WTC11 (cell line): ENCODE measurements around the gene VAC14. TPM values are rescaled to one million over a fixed set of nuclear protein-coding genes. Genes with fewer than 3 reads are reported as not detected.

Source experiments
- ATAC-seq: fragments of 200-7000 bp; cut with Tn5 transposase; 2 replicates; pipeline ENCODE4 v1.10.0; 2021; ENCODE audit warnings: mild to moderate bottlenecking, moderate library complexity
- CTCF ChIA-PET: fragments of 300-600 bp; sonication (Branson Sonifier 250); formaldehyde crosslinking; loops from one replicate; lab custom pipeline; 2021; ENCODE audit warnings: antibody characterized with exemption; lab: Charles Lee
- POLR2A ChIA-PET: fragments of 350-600 bp; sonication (Branson Sonifier 250); formaldehyde crosslinking; loops from one replicate; lab custom pipeline; 2021; ENCODE audit warnings: antibody characterized with exemption; lab: Charles Lee
- DNase-seq: peaks from one replicate; pipeline ENCODE4 v3.0.0; 2021; ENCODE audit warnings: low spot score
- H3K27ac Mint-ChIP-seq: 2 replicates; pipeline ENCODE4 v1.8.0; 2021; ENCODE audit warnings: mixed read lengths
- H3K27me3 Mint-ChIP-seq: 2 replicates; pipeline ENCODE4 v1.8.0; 2021; ENCODE audit warnings: low read depth, mild to moderate bottlenecking, moderate library complexity, mixed read lengths
- H3K36me3 Mint-ChIP-seq: 2 replicates; pipeline ENCODE4 v1.8.0; 2021; ENCODE audit warnings: mixed read lengths
- H3K4me1 Mint-ChIP-seq: 2 replicates; pipeline ENCODE4 v1.8.0; 2022; ENCODE audit warnings: mixed read lengths
- H3K4me3 Mint-ChIP-seq: 2 replicates; pipeline ENCODE4 v1.8.0; 2021; ENCODE audit warnings: mild to moderate bottlenecking, moderate library complexity, mixed read lengths
- H3K9me3 Mint-ChIP-seq: 2 replicates; pipeline ENCODE4 v1.8.0; 2021; ENCODE audit warnings: mixed read lengths
- CBFB ChIP-seq: sonication (generic); formaldehyde crosslinking; IDR thresholded peaks from 2 replicates; pipeline ENCODE4 v1.8.1; 2022; ENCODE audit warnings: mild to moderate bottlenecking, low read depth, missing genetic modification reagents
- ESRRA ChIP-seq: sonication (generic); formaldehyde crosslinking; IDR thresholded peaks from 2 replicates; pipeline ENCODE4 v1.8.1; 2022; ENCODE audit warnings: mild to moderate bottlenecking, missing genetic modification reagents, borderline replicate concordance
- PRRX2 ChIP-seq: fragments of 250-450 bp; sonication (Bioruptor Pico); IDR thresholded peaks from 2 replicates; pipeline ENCODE4 v1.8.0; 2021; ENCODE audit warnings: mild to moderate bottlenecking
- RELA ChIP-seq: sonication (generic); formaldehyde crosslinking; IDR thresholded peaks from 2 replicates; pipeline ENCODE4 v1.8.1; 2022; ENCODE audit warnings: missing genetic modification reagents, mild to moderate bottlenecking, borderline replicate concordance
- SMAD3 ChIP-seq: sonication (generic); formaldehyde crosslinking; IDR thresholded peaks from 2 replicates; pipeline ENCODE4 v1.8.0; 2022; ENCODE audit warnings: missing genetic modification reagents, mild to moderate bottlenecking, borderline replicate concordance
- TEAD4 ChIP-seq: sonication (generic); formaldehyde crosslinking; IDR thresholded peaks from 2 replicates; pipeline ENCODE4 v1.8.0; 2022; ENCODE audit warnings: mild to moderate bottlenecking, missing genetic modification reagents
- ZBTB21 ChIP-seq: sonication (generic); formaldehyde crosslinking; IDR thresholded peaks from 2 replicates; pipeline ENCODE4 v1.8.1; 2023; ENCODE audit warnings: mild to moderate bottlenecking, missing genetic modification reagents, borderline replicate concordance
- ZNF138 ChIP-seq: sonication (generic); formaldehyde crosslinking; conservative IDR thresholded peaks from 2 replicates; pipeline ENCODE4 v1.8.1; 2022; ENCODE audit warnings: mild to moderate bottlenecking, moderate library complexity, missing genetic modification reagents
- ZNF219 ChIP-seq: sonication (generic); formaldehyde crosslinking; IDR thresholded peaks from 2 replicates; pipeline ENCODE4 v1.8.0; 2023; ENCODE audit warnings: missing genetic modification reagents, mild to moderate bottlenecking, borderline replicate concordance
- ZNF263 ChIP-seq: sonication (generic); formaldehyde crosslinking; IDR thresholded peaks from 2 replicates; pipeline ENCODE4 v1.8.1; 2022; ENCODE audit warnings: low read depth, mild to moderate bottlenecking, moderate library complexity, missing genetic modification reagents
- ZNF423 ChIP-seq: fragments of 250-450 bp; sonication (Bioruptor Pico); IDR thresholded peaks from 2 replicates; pipeline ENCODE4 v2.1.2; 2022; ENCODE audit warnings: mild to moderate bottlenecking, moderate library complexity
- total RNA-seq: library from RNA; stranded (reverse); gene quantifications from 3 replicates; pipeline ENCODE4 v1.2.3, GENCODE V29; 2021
- TF ChIP-seq, protein P1 (sequence below): sonication (generic); formaldehyde crosslinking; IDR thresholded peaks from 2 replicates; pipeline ENCODE4 v1.8.1; 2023; ENCODE audit warnings: mild to moderate bottlenecking, missing genetic modification reagents, borderline replicate concordance
- TF ChIP-seq, protein P2 (sequence below): fragments of 200-600 bp; IDR thresholded peaks from 2 replicates; pipeline ENCODE4 v1.8.0; 2022; ENCODE audit warnings: antibody characterized with exemption
- TF ChIP-seq, protein P3 (sequence below): sonication (generic); formaldehyde crosslinking; IDR thresholded peaks from 2 replicates; pipeline ENCODE4 v1.8.0; 2023; ENCODE audit warnings: missing genetic modification reagents, mild to moderate bottlenecking, borderline replicate concordance

Gene VAC14
- total RNA-seq, 1 experiment from 2014 or later = 60.1 TPM

DNA sequence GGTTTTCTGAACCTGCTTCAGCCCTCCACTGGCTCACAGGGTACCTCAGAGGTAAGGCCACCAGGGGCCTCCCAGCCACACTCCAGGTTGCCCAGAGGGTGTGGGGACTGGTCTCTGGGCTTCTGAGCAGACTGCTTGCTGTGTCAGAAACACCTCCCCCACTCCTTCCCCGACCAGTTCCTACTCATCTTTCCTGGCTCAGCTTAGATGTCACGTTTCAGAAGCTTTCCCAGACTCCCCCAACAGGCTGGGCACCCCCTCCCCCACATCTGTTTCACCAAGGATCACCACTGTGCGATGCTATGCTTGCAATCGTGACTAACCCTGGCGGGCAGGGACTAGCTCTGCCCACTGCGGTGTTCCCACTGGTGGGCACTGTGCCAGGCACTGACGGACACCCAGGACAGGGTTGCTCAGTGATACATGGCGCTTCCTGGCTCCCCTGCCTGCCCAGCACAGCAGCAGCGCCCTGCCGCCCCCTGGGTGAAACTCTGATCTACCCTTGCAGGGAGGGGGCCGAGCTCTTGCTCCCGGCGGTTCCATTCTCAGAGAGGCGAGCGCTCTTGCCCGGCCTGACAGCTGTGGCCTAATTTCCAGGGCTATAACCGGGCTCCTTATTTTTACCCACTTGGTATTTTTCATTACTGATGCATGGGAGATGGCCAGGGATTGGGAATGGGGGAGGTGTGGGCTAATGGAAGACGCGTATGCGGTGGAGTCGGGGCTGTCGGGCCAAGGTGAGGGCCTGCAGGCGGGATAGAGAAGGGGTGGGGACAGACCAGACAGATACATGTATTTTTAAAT, 85.7 kb downstream of the VAC14 start:
- Mint-ChIP-seq H3K4me1 (peaks cover 48% of the 10 kb centered on the region), H3K27me3 (no peaks in the 10 kb centered on the region), H3K4me3 (no peak overlapping the region), H3K27ac (no peak overlapping the region; the same call in 1 of the 2 replicates), H3K9me3 (peaks cover 12% of the 10 kb centered on the region), H3K36me3 (peaks cover 13% of the 10 kb centered on the region)
- TF ChIP-seq SMAD3 (CRISPR knock-in tag) = no peak
- 0 out of 2 replicates have a peak, but pooled peaks have one; percentile 24 for TF ChIP-seq RELA
- no peak for TF ChIP-seq ZNF263 (CRISPR knock-in tag)
- DNase-seq = no peak
- ChIA-PET POLR2A (interaction anchor here (1.0 kb wide), 1 partner anchor 20 kb away, joined by 4 read pairs; no protein-coding TSS in a partner anchor), CTCF (interaction anchor here (0.7 to 2.9 kb wide), 12 partner anchors 12 to 697 kb away, joined by 3 to 14 read pairs (median 5); no protein-coding TSS in a partner anchor)
- ATAC-seq = peak; percentile 46

DNA sequence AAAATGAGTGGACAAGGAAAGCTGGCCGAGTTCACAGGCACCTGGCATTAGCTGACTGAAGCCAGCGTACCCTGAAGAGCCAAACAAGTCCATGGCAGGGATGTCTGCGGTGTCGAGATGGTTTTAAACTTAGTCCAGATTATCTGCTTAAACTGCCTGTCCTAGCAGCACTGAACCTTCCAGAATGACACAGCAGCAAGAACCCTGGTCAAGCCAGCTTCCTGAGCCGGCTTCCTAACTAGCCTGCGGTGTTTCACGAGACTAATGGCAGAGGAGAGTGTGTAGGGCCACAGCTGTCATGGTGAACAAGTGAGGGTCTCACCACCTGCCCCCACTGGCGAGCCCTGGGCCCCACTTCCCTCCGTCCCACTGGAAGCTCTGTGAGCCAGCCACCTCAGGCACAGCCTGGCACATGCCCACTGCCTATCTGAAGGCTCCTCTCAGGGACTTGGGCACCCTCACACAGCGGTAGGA, 86.3 kb downstream of the VAC14 start:
- TF ChIP-seq ZNF219 (CRISPR knock-in tag) (no peak), SMAD3 (CRISPR knock-in tag) (no peak), ESRRA (CRISPR knock-in tag) (no peak), TEAD4 (no peak), CBFB (CRISPR knock-in tag) (no peak), PRRX2 (CRISPR knock-in tag) (no peak), ZBTB21 (CRISPR knock-in tag) (no peak), ZNF423 (no peak), ZNF138 (CRISPR knock-in tag) (no peak)
- TF ChIP-seq, protein P1, sequence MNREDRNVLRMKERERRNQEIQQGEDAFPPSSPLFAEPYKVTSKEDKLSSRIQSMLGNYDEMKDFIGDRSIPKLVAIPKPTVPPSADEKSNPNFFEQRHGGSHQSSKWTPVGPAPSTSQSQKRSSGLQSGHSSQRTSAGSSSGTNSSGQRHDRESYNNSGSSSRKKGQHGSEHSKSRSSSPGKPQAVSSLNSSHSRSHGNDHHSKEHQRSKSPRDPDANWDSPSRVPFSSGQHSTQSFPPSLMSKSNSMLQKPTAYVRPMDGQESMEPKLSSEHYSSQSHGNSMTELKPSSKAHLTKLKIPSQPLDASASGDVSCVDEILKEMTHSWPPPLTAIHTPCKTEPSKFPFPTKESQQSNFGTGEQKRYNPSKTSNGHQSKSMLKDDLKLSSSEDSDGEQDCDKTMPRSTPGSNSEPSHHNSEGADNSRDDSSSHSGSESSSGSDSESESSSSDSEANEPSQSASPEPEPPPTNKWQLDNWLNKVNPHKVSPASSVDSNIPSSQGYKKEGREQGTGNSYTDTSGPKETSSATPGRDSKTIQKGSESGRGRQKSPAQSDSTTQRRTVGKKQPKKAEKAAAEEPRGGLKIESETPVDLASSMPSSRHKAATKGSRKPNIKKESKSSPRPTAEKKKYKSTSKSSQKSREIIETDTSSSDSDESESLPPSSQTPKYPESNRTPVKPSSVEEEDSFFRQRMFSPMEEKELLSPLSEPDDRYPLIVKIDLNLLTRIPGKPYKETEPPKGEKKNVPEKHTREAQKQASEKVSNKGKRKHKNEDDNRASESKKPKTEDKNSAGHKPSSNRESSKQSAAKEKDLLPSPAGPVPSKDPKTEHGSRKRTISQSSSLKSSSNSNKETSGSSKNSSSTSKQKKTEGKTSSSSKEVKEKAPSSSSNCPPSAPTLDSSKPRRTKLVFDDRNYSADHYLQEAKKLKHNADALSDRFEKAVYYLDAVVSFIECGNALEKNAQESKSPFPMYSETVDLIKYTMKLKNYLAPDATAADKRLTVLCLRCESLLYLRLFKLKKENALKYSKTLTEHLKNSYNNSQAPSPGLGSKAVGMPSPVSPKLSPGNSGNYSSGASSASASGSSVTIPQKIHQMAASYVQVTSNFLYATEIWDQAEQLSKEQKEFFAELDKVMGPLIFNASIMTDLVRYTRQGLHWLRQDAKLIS (CRISPR knock-in tag) = no peak
- TF ChIP-seq, protein P2, sequence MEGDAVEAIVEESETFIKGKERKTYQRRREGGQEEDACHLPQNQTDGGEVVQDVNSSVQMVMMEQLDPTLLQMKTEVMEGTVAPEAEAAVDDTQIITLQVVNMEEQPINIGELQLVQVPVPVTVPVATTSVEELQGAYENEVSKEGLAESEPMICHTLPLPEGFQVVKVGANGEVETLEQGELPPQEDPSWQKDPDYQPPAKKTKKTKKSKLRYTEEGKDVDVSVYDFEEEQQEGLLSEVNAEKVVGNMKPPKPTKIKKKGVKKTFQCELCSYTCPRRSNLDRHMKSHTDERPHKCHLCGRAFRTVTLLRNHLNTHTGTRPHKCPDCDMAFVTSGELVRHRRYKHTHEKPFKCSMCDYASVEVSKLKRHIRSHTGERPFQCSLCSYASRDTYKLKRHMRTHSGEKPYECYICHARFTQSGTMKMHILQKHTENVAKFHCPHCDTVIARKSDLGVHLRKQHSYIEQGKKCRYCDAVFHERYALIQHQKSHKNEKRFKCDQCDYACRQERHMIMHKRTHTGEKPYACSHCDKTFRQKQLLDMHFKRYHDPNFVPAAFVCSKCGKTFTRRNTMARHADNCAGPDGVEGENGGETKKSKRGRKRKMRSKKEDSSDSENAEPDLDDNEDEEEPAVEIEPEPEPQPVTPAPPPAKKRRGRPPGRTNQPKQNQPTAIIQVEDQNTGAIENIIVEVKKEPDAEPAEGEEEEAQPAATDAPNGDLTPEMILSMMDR = no peak
- TF ChIP-seq, protein P3, sequence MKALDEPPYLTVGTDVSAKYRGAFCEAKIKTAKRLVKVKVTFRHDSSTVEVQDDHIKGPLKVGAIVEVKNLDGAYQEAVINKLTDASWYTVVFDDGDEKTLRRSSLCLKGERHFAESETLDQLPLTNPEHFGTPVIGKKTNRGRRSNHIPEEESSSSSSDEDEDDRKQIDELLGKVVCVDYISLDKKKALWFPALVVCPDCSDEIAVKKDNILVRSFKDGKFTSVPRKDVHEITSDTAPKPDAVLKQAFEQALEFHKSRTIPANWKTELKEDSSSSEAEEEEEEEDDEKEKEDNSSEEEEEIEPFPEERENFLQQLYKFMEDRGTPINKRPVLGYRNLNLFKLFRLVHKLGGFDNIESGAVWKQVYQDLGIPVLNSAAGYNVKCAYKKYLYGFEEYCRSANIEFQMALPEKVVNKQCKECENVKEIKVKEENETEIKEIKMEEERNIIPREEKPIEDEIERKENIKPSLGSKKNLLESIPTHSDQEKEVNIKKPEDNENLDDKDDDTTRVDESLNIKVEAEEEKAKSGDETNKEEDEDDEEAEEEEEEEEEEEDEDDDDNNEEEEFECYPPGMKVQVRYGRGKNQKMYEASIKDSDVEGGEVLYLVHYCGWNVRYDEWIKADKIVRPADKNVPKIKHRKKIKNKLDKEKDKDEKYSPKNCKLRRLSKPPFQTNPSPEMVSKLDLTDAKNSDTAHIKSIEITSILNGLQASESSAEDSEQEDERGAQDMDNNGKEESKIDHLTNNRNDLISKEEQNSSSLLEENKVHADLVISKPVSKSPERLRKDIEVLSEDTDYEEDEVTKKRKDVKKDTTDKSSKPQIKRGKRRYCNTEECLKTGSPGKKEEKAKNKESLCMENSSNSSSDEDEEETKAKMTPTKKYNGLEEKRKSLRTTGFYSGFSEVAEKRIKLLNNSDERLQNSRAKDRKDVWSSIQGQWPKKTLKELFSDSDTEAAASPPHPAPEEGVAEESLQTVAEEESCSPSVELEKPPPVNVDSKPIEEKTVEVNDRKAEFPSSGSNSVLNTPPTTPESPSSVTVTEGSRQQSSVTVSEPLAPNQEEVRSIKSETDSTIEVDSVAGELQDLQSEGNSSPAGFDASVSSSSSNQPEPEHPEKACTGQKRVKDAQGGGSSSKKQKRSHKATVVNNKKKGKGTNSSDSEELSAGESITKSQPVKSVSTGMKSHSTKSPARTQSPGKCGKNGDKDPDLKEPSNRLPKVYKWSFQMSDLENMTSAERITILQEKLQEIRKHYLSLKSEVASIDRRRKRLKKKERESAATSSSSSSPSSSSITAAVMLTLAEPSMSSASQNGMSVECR (CRISPR knock-in tag) = no peak
- TF ChIP-seq, all 79 proteins: peak for 0
- no peaks in the 10 kb centered on the region for H3K27me3 Mint-ChIP-seq
- peaks cover 48% of the 10 kb centered on the region for H3K4me1 Mint-ChIP-seq
- peaks cover 6% of the 10 kb centered on the region for H3K36me3 Mint-ChIP-seq
- no peak overlapping the region for H3K4me3 Mint-ChIP-seq
- POLR2A ChIA-PET = interaction anchor here (0.5 to 1.0 kb wide), 2 partner anchors 20 to 341 kb away, joined by 4 read pairs; no protein-coding TSS in a partner anchor
- no peak overlapping the region; the same call in 1 of the 2 replicates for H3K27ac Mint-ChIP-seq
- no peak for ATAC-seq
- CTCF ChIA-PET = interaction anchor here (1.0 to 2.9 kb wide), 9 partner anchors 12 to 698 kb away, joined by 3 to 13 read pairs (median 5); no protein-coding TSS in a partner anchor
- DNase-seq = no peak
- peaks cover 6% of the 10 kb centered on the region for H3K9me3 Mint-ChIP-seq
